BJ (cell line): Measurements from ENCODE around the gene ABCA8. TPM values are rescaled to one million over a fixed set of nuclear protein-coding genes. Genes with fewer than 3 reads are reported as not detected.

Experiments
- CTCF ChIA-PET: fragments of 350-600 bp; formaldehyde crosslinking; extraction: SDS; loops from one replicate; lab custom pipeline; 2021; ENCODE audit warnings: antibody characterized with exemption, inconsistent platforms; lab: Yijun Ruan, JAX
- POLR2A ChIA-PET: fragments of 300-600 bp; sonication (Branson Sonifier 250); formaldehyde crosslinking; extraction: SDS; loops from one replicate; lab custom pipeline; 2021; ENCODE audit warnings: antibody characterized with exemption; lab: Charles Lee
- DNase-seq: peaks from one replicate; pipeline ENCODE4 v3.0.0-alpha.2; 2011; ENCODE audit warnings: low read depth
- H3K27me3 ChIP-seq: 2 replicates; pipeline ENCODE4 v1.6.0; 2011; ENCODE audit warnings: low read length; ENCODE audit not compliant: control insufficient read depth, insufficient read depth
- H3K36me3 ChIP-seq: 2 replicates; pipeline ENCODE4 v1.5.1; 2011; ENCODE audit warnings: low read length; ENCODE audit not compliant: control insufficient read depth, insufficient read depth
- H3K4me3 ChIP-seq: 2 replicates; pipeline ENCODE4 v1.5.1; 2011; ENCODE audit warnings: low read depth, mild to moderate bottlenecking, control low read depth, low read length
- polyA plus RNA-seq: library from polyadenylated mRNA; depleted of rRNA; stranded (reverse); fragments of >200 nt; gene quantifications from 2 replicates; pipeline ENCODE4 v1.2.3, GENCODE V29; 2011
- TF ChIP-seq, protein P1 (sequence below): IDR thresholded peaks from 2 replicates; pipeline ENCODE4 v1.5.1; 2011; ENCODE audit warnings: low read depth, mild to moderate bottlenecking, control low read depth, inconsistent platforms, low read length, moderate library complexity; ENCODE audit not compliant: insufficient read depth

ABCA8 gene
- polyA plus RNA-seq, 1 experiment, result 0.27 TPM

DNA sequence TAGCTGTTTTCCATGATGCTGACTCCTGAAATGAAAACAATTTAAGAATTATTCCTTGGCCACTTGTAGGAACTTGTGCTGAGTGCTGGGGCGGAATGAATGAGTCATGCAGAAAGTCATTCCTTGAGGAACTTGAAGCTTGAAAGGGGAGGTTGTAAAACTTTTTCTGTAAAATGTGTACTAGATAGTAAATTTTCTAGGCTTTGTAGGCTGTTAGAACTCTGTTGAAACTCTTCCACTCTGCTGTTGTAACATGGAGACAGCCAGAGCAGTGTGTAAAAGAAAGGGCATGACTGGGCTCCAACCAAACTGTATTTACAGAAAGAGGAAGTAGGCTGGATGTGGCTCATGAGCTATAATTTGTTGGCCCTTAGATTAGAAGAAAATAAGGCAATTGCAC is 46.1 kb downstream of the ABCA8 start:
- TF ChIP-seq, protein P1, sequence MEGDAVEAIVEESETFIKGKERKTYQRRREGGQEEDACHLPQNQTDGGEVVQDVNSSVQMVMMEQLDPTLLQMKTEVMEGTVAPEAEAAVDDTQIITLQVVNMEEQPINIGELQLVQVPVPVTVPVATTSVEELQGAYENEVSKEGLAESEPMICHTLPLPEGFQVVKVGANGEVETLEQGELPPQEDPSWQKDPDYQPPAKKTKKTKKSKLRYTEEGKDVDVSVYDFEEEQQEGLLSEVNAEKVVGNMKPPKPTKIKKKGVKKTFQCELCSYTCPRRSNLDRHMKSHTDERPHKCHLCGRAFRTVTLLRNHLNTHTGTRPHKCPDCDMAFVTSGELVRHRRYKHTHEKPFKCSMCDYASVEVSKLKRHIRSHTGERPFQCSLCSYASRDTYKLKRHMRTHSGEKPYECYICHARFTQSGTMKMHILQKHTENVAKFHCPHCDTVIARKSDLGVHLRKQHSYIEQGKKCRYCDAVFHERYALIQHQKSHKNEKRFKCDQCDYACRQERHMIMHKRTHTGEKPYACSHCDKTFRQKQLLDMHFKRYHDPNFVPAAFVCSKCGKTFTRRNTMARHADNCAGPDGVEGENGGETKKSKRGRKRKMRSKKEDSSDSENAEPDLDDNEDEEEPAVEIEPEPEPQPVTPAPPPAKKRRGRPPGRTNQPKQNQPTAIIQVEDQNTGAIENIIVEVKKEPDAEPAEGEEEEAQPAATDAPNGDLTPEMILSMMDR, result no peak
- CTCF ChIA-PET, result interaction anchor here (0.7 to 1.9 kb wide), 2 partner anchors 26 to 123 kb away, joined by 3 to 5 read pairs; no protein-coding TSS in a partner anchor
- DNase-seq, result peak; percentile 96
- no peaks in the 10 kb centered on the region for H3K36me3 ChIP-seq
- H3K27me3 ChIP-seq, result no peaks in the 10 kb centered on the region
- POLR2A ChIA-PET, result interaction anchor here (0.6 kb wide), 1 partner anchor 51 kb away, joined by 3 read pairs; no protein-coding TSS in a partner anchor
- H3K4me3 ChIP-seq, result no peak overlapping the region

DNA sequence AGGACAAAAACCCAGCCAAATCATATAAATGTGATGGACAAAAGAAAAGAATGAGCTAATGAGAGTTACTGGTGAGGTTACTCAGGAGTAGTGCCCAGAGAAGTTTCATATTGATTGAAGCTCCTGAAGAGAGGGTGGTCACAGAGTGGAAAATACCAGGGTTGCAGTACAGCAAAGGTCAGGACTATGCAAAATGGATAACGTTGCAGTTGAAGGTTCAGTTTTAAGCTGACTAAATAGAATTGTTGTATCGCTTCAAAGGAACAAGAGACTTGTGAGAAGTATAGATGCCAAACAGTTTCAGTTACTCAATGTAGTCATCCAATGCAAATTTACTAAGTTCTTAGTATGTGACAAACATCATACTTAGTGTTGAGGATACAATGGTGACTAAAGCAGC is 47.1 kb downstream of the ABCA8 start:
- Histone ChIP-seq H3K36me3 (no peaks in the 10 kb centered on the region), H3K4me3 (no peak overlapping the region), H3K27me3 (no peaks in the 10 kb centered on the region)
- TF ChIP-seq, protein P1, result no peak
- ChIA-PET POLR2A (no interaction called here), CTCF (interaction anchor here (1.9 kb wide), 1 partner anchor 25 kb away, joined by 5 read pairs; no protein-coding TSS in a partner anchor)
- DNase-seq, result no peak

DNA sequence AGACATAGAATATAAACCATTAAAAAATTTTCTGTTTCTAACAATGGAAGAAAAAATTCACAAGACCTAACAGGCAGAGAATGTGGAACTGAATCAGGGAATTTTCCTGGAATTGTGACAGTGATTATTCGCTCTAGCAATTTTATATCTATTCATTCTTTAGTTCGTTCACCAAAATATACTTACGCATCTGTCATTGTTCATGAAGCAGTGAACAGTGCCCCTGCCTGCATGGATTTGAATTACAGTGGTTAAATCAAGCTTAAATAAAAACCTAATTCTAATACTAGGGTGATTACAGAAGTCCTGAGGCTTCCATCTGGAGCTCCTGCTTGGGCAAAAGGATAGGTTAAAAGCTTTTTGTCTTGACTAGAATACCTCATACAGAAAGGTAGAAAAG is 48.6 kb downstream of the ABCA8 start:
- no peak overlapping the region for H3K4me3 ChIP-seq
- POLR2A ChIA-PET, result no interaction called here
- H3K36me3 ChIP-seq, result no peaks in the 10 kb centered on the region
- no peak for DNase-seq
- no peaks in the 10 kb centered on the region for H3K27me3 ChIP-seq
- CTCF ChIA-PET, result interaction anchor here (0.5 to 1.0 kb wide), 3 partner anchors 26 to 135 kb away, joined by 3 read pairs; no protein-coding TSS in a partner anchor
- TF ChIP-seq, protein P1, result peak; percentile 32

DNA sequence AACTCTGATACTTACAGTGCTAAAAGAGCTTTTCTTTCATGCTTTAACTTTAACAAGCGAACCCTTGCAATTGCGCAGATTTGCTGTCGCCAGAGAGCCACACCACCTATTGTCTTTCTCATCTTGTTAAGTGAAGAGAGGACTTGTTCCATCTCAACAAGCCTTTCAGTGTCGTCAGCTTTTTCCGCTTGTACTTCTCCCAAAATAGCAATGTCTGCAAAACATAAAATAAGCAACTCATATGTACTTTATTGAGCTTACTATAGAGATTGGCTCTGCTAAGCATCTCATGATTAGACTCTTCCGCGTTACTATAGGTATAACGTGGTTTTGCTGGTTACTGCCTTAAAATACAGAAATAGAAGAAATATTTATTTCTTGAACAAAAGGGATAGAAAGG is 51.9 kb downstream of the ABCA8 start:
- Histone ChIP-seq H3K27me3 (no peaks in the 10 kb centered on the region), H3K36me3 (no peaks in the 10 kb centered on the region), H3K4me3 (no peak overlapping the region)
- POLR2A ChIA-PET, result no interaction called here
- CTCF ChIA-PET, result interaction anchor here (0.7 to 1.3 kb wide), 2 partner anchors 13 to 39 kb away, joined by 3 read pairs; no protein-coding TSS in a partner anchor
- TF ChIP-seq, protein P1, result no peak
- no peak for DNase-seq

DNA sequence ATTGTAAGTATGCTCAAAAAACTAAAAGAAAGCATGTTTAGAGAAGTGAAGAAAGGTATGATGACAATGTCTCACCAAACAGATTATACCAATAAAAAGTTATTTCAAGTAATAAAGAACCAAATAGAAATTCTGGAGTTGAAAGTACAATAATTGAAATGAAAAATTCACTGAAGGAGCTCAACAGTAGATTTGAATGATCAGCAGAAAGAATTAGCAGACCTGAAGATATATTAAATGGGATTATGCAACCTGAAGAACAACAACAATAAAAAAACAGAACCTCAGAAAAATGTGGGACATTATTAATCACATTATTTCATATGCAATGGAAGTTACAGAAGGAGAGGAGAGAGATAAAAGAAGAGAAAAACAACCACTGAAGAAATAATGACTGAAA is 57.6 kb downstream of the ABCA8 start:
- Histone ChIP-seq H3K4me3 (no peak overlapping the region), H3K27me3 (no peaks in the 10 kb centered on the region), H3K36me3 (no peaks in the 10 kb centered on the region)
- POLR2A ChIA-PET, result no interaction called here
- CTCF ChIA-PET, result no interaction called here
- DNase-seq, result no peak
- TF ChIP-seq, protein P1, result no peak
